ENCODE data around the gene RNF148. TPM values are rescaled to one million over a fixed set of nuclear protein-coding genes. Genes with fewer than 3 reads are reported as not detected.

RNF148 gene
- not detected for polyA plus RNA-seq (2013, experiment 1 of 2)
- polyA plus RNA-seq (2013, experiment 2 of 2) = not detected

- Histone ChIP-seq H3K9me3 (replicated peaks in 1 of 2; ENCODE audit: control insufficient read depth in 2 of 2, insufficient read depth in 1 of 2, low read depth in 1 of 2, low read length in 2 of 2) (no peaks in the 10 kb centered on the region), H3K36me3 (replicated peaks in 1 of 2; ENCODE audit: control insufficient read depth in 2 of 2, insufficient read depth in 2 of 2, low read length in 2 of 2) (no peaks in the 10 kb centered on the region), H3K79me1 (ENCODE audit: low read depth, low read length) (no peaks in the 10 kb centered on the region), H2BK5ac (ENCODE audit: low read length) (no peak within 1 kb of the TSS), H3K23ac (ENCODE audit: low read depth, low read length, poor library complexity) (no peak within 1 kb of the TSS), H3K27ac (replicated peaks; ENCODE audit: low read length) (no peak within 1 kb of the TSS), H3K4me1 (ENCODE audit: control insufficient read depth in 2 of 2, insufficient read depth in 1 of 2, low read depth in 1 of 2, low read length in 2 of 2) (no peaks in the 10 kb centered on the region), H4K8ac (ENCODE audit: low read depth, low read length) (no peak within 1 kb of the TSS), H3K14ac (ENCODE audit: low read length) (no peak within 1 kb of the TSS), H3K27me3 (ENCODE audit: control insufficient read depth in 3 of 3, insufficient read depth in 3 of 3, low read depth in 1 of 3, low read length in 3 of 3) (no peaks in the 10 kb centered on the region), H2BK12ac (ENCODE audit: low read length) (no peak within 1 kb of the TSS), H3K4me3 (ENCODE audit: low read length in 2 of 2) (no peak within 1 kb of the TSS), H3K4ac (ENCODE audit: low read length) (no peak within 1 kb of the TSS), H3K4me2 (ENCODE audit: insufficient read depth, low read length, poor library complexity, severe bottlenecking) (no peak within 1 kb of the TSS), H2BK15ac (ENCODE audit: low read length) (no peak within 1 kb of the TSS), H3K9ac (ENCODE audit: low read depth, low read length, poor library complexity) (no peak within 1 kb of the TSS), H2BK120ac (ENCODE audit: low read depth, low read length) (no peak within 1 kb of the TSS), H4K91ac (ENCODE audit: low read depth, low read length, poor library complexity) (no peak within 1 kb of the TSS), H3K18ac (ENCODE audit: low read length) (no peak within 1 kb of the TSS), H2AFZ (ENCODE audit: low read length) (no peak within 1 kb of the TSS), H2AK5ac (ENCODE audit: low read depth, low read length) (no peak within 1 kb of the TSS)
- no peak for DNase-seq (ENCODE audit: low spot score)
- WGBS, 2 donors (ENCODE audit: extremely low coverage in 2 of 2, insufficient read length in 2 of 2, insufficient replicate concordance in 1 of 2) = no CpG with 5 or more reads among the region's 1 CpG
These were observed at the start of gene RNF148 for GRCh38 chr7:122702872-122703510. Gene RNF148, minus strand, starts transcription at chr7:122702922. Its CDS starts 172 bp downstream, at chr7:122702750.

- Histone ChIP-seq H2AK5ac (ENCODE audit: low read depth, low read length) (no peak overlapping the region), H3K9ac (ENCODE audit: low read depth, low read length, poor library complexity) (no peak overlapping the region), H3K4me3 (ENCODE audit: low read length in 2 of 2) (no peak overlapping the region), H3K27ac (replicated peaks; ENCODE audit: low read length) (no peak overlapping the region), H3K18ac (ENCODE audit: low read length) (no peak overlapping the region), H2BK120ac (ENCODE audit: low read depth, low read length) (no peak overlapping the region), H3K4me2 (ENCODE audit: insufficient read depth, low read length, poor library complexity, severe bottlenecking) (no peak overlapping the region), H2BK5ac (ENCODE audit: low read length) (no peak overlapping the region), H3K9me3 (replicated peaks in 1 of 2; ENCODE audit: control insufficient read depth in 2 of 2, insufficient read depth in 1 of 2, low read depth in 1 of 2, low read length in 2 of 2) (no peaks in the 10 kb centered on the region), H3K14ac (ENCODE audit: low read length) (no peak overlapping the region), H3K36me3 (replicated peaks in 1 of 2; ENCODE audit: control insufficient read depth in 2 of 2, insufficient read depth in 2 of 2, low read length in 2 of 2) (no peaks in the 10 kb centered on the region), H3K79me1 (ENCODE audit: low read depth, low read length) (no peaks in the 10 kb centered on the region), H2BK12ac (ENCODE audit: low read length) (no peak overlapping the region), H4K8ac (ENCODE audit: low read depth, low read length) (no peak overlapping the region), H3K4me1 (ENCODE audit: control insufficient read depth in 2 of 2, insufficient read depth in 1 of 2, low read depth in 1 of 2, low read length in 2 of 2) (peaks cover 2 to 10% of the 10 kb centered on the region in 2 donors), H3K23ac (ENCODE audit: low read depth, low read length, poor library complexity) (no peak overlapping the region), H2BK15ac (ENCODE audit: low read length) (no peak overlapping the region), H4K91ac (ENCODE audit: low read depth, low read length, poor library complexity) (no peak overlapping the region), H3K4ac (ENCODE audit: low read length) (no peak overlapping the region), H2AFZ (ENCODE audit: low read length) (no peak overlapping the region), H3K27me3 (ENCODE audit: control insufficient read depth in 3 of 3, insufficient read depth in 3 of 3, low read depth in 1 of 3, low read length in 3 of 3) (peaks cover 0 to 2% (median 0%) of the 10 kb centered on the region in 3 experiments)
- DNase-seq (ENCODE audit: low spot score) = peak; percentile 8
- no CpG with 5 or more reads among the region's 2 CpGs for WGBS, 2 donors (ENCODE audit: extremely low coverage in 2 of 2, insufficient read length in 2 of 2, insufficient replicate concordance in 1 of 2)
These were observed 47.7 kb upstream of the RNF148 start for GRCh38 chr7:122750389-122750788.

- H3K79me1 ChIP-seq (ENCODE audit: low read depth, low read length) = no peaks in the 10 kb centered on the region
- no peak overlapping the region for H2AK5ac ChIP-seq (ENCODE audit: low read depth, low read length)
- WGBS, 2 donors (ENCODE audit: extremely low coverage in 2 of 2, insufficient read length in 2 of 2, insufficient replicate concordance in 1 of 2) = no CpG with 5 or more reads among the region's 2 CpGs
- H2BK120ac ChIP-seq (ENCODE audit: low read depth, low read length) = no peak overlapping the region
- no peak overlapping the region for H2BK15ac ChIP-seq (ENCODE audit: low read length)
- no peak overlapping the region for H3K27ac ChIP-seq (replicated peaks; ENCODE audit: low read length)
- no peak overlapping the region for H4K8ac ChIP-seq (ENCODE audit: low read depth, low read length)
- H3K9ac ChIP-seq (ENCODE audit: low read depth, low read length, poor library complexity) = no peak overlapping the region
- H2BK12ac ChIP-seq (ENCODE audit: low read length) = peak overlapping the region; percentile 84
- H3K36me3 ChIP-seq (replicated peaks in 1 of 2; ENCODE audit: control insufficient read depth in 2 of 2, insufficient read depth in 2 of 2, low read length in 2 of 2) = no peaks in the 10 kb centered on the region
- H3K4me2 ChIP-seq (ENCODE audit: insufficient read depth, low read length, poor library complexity, severe bottlenecking) = no peak overlapping the region
- H3K4me3 ChIP-seq (ENCODE audit: low read length in 2 of 2) = no peak overlapping the region
- H2BK5ac ChIP-seq (ENCODE audit: low read length) = no peak overlapping the region
- peaks cover 0 to 2% (median 0%) of the 10 kb centered on the region in 3 experiments for H3K27me3 ChIP-seq (ENCODE audit: control insufficient read depth in 3 of 3, insufficient read depth in 3 of 3, low read depth in 1 of 3, low read length in 3 of 3)
- H3K14ac ChIP-seq (ENCODE audit: low read length) = no peak overlapping the region
- no peak overlapping the region for H3K18ac ChIP-seq (ENCODE audit: low read length)
- H4K91ac ChIP-seq (ENCODE audit: low read depth, low read length, poor library complexity) = no peak overlapping the region
- peaks cover 5 to 12% of the 10 kb centered on the region in 2 donors for H3K4me1 ChIP-seq (ENCODE audit: control insufficient read depth in 2 of 2, insufficient read depth in 1 of 2, low read depth in 1 of 2, low read length in 2 of 2)
- no peak for DNase-seq (ENCODE audit: low spot score)
- H2AFZ ChIP-seq (ENCODE audit: low read length) = no peak overlapping the region
- H3K4ac ChIP-seq (ENCODE audit: low read length) = no peak overlapping the region
- H3K9me3 ChIP-seq (replicated peaks in 1 of 2; ENCODE audit: control insufficient read depth in 2 of 2, insufficient read depth in 1 of 2, low read depth in 1 of 2, low read length in 2 of 2) = no peaks in the 10 kb centered on the region
- no peak overlapping the region for H3K23ac ChIP-seq (ENCODE audit: low read depth, low read length, poor library complexity)
These were observed 45.5 kb upstream of the RNF148 start for GRCh38 chr7:122748195-122748594.

- WGBS, 2 donors (ENCODE audit: extremely low coverage in 2 of 2, insufficient read length in 2 of 2, insufficient replicate concordance in 1 of 2) = no CpG with 5 or more reads among the region's 2 CpGs
- no peak overlapping the region for H2BK5ac ChIP-seq (ENCODE audit: low read length)
- no peak overlapping the region for H3K14ac ChIP-seq (ENCODE audit: low read length)
- no peak overlapping the region for H2AK5ac ChIP-seq (ENCODE audit: low read depth, low read length)
- H3K36me3 ChIP-seq (replicated peaks in 1 of 2; ENCODE audit: control insufficient read depth in 2 of 2, insufficient read depth in 2 of 2, low read length in 2 of 2) = no peaks in the 10 kb centered on the region
- H4K8ac ChIP-seq (ENCODE audit: low read depth, low read length) = no peak overlapping the region
- H2BK15ac ChIP-seq (ENCODE audit: low read length) = no peak overlapping the region
- no peak overlapping the region for H4K91ac ChIP-seq (ENCODE audit: low read depth, low read length, poor library complexity)
- no peak overlapping the region for H2BK120ac ChIP-seq (ENCODE audit: low read depth, low read length)
- H3K4me1 ChIP-seq (ENCODE audit: control insufficient read depth in 2 of 2, insufficient read depth in 1 of 2, low read depth in 1 of 2, low read length in 2 of 2) = peaks cover 7 to 13% of the 10 kb centered on the region in 2 donors
- H3K27me3 ChIP-seq (ENCODE audit: control insufficient read depth in 3 of 3, insufficient read depth in 3 of 3, low read depth in 1 of 3, low read length in 3 of 3) = peaks cover 0 to 2% (median 0%) of the 10 kb centered on the region in 3 experiments
- no peak overlapping the region for H3K23ac ChIP-seq (ENCODE audit: low read depth, low read length, poor library complexity)
- no peak overlapping the region for H3K4me3 ChIP-seq (ENCODE audit: low read length in 2 of 2)
- no peak overlapping the region for H3K9ac ChIP-seq (ENCODE audit: low read depth, low read length, poor library complexity)
- H3K18ac ChIP-seq (ENCODE audit: low read length) = no peak overlapping the region
- H3K4ac ChIP-seq (ENCODE audit: low read length) = no peak overlapping the region
- H3K79me1 ChIP-seq (ENCODE audit: low read depth, low read length) = no peaks in the 10 kb centered on the region
- H3K27ac ChIP-seq (replicated peaks; ENCODE audit: low read length) = no peak overlapping the region
- H3K9me3 ChIP-seq (replicated peaks in 1 of 2; ENCODE audit: control insufficient read depth in 2 of 2, insufficient read depth in 1 of 2, low read depth in 1 of 2, low read length in 2 of 2) = no peaks in the 10 kb centered on the region
- H2AFZ ChIP-seq (ENCODE audit: low read length) = no peak overlapping the region
- no peak overlapping the region for H2BK12ac ChIP-seq (ENCODE audit: low read length)
- H3K4me2 ChIP-seq (ENCODE audit: insufficient read depth, low read length, poor library complexity, severe bottlenecking) = no peak overlapping the region
- DNase-seq (ENCODE audit: low spot score) = no peak
These were observed 44.2 kb upstream of the RNF148 start for GRCh38 chr7:122746948-122747347.

Data from neuronal stem cell (in vitro differentiated cells).